ENCODE measurements around the gene PRKAA1. TPM values are rescaled to one million over a fixed set of nuclear protein-coding genes. Genes with fewer than 3 reads are reported as not detected.

PRKAA1 gene
- total and polyA plus RNA-seq, 2 of the 13 experiments (the other 11 are each of a cell fraction or from before 2014, with no cell fraction given), result 36.6 to 58.0 TPM

- no peak for TF ChIP-seq ZNF296 (CRISPR knock-in tag; conservative IDR thresholded peaks at IDR 0.05)
- no peak for TF ChIP-seq FOXO4 (CRISPR knock-in tag; conservative IDR thresholded peaks at IDR 0.05)
- no peak for TF ChIP-seq SIN3A (IDR thresholded peaks at IDR 0.05; ENCODE audit: borderline replicate concordance, low read depth, low read length)
- no peak for TF ChIP-seq ZNF382 (CRISPR knock-in tag; IDR thresholded peaks at IDR 0.05; ENCODE audit: borderline replicate concordance)
- peak; percentile 56; the same call in 1 of the 2 replicates for TF ChIP-seq ZNF12 (CRISPR knock-in tag; IDR thresholded peaks at IDR 0.05)
- peak; percentile 67; the same call in 1 of the 2 replicates for TF ChIP-seq ZFP62 (CRISPR knock-in tag; IDR thresholded peaks at IDR 0.05)
- no peak for TF ChIP-seq IKZF4 (CRISPR knock-in tag; IDR thresholded peaks at IDR 0.05; ENCODE audit: borderline replicate concordance, low read depth, not compliant biosample characterization)
- TF ChIP-seq ISL2 (CRISPR knock-in tag; IDR thresholded peaks at IDR 0.05), result no peak; the same call in 1 of the 2 replicates
- TF ChIP-seq ZBTB49 (CRISPR knock-in tag; IDR thresholded peaks at IDR 0.05; ENCODE audit: borderline replicate concordance), result no peak
- TF ChIP-seq NFKB2 (CRISPR knock-in tag; IDR thresholded peaks at IDR 0.05; ENCODE audit: borderline replicate concordance), result no peak; the same call in 1 of the 2 replicates
- TF ChIP-seq ZNF558 (CRISPR knock-in tag; IDR thresholded peaks at IDR 0.05; ENCODE audit: borderline replicate concordance), result peak; percentile 72; the same call in 1 of the 2 replicates
- TF ChIP-seq AKAP8 (CRISPR knock-in tag; IDR thresholded peaks at IDR 0.05), result no peak; the same call in 1 of the 2 replicates
- no peak for TF ChIP-seq ARHGAP35 (CRISPR knock-in tag; IDR thresholded peaks at IDR 0.05; ENCODE audit: borderline replicate concordance)
- TF ChIP-seq GLI4 (CRISPR knock-in tag; IDR thresholded peaks at IDR 0.05; ENCODE audit: borderline replicate concordance), result peak; percentile 79; the same call in 1 of the 2 replicates
- no peak for TF ChIP-seq ZNF629 (CRISPR knock-in tag; conservative IDR thresholded peaks at IDR 0.05)
- peak; percentile 21; the same call in 1 of the 2 replicates for TF ChIP-seq ZNF800 (CRISPR knock-in tag; IDR thresholded peaks at IDR 0.05)
- no peak for TF ChIP-seq JUNB (CRISPR knock-in tag; IDR thresholded peaks at IDR 0.05; ENCODE audit: borderline replicate concordance)
- no peak for TF ChIP-seq PRMT3 (CRISPR knock-in tag; IDR thresholded peaks at IDR 0.05; ENCODE audit: borderline replicate concordance, low read depth)
Observed at GRCh38 chr5:40755407-40756365, 42.5 kb downstream of the PRKAA1 start, which contains the start of gene TTC33 (continued).

All from HepG2 (cell line).